ENCODE results near the gene RB1.

RB1 gene

GRCh38 chr13:48515732-48516131 is 212.2 kb downstream of the RB1 start:
- Histone ChIP-seq H3K4me1 (no peaks in the 10 kb centered on the region), H3K4me3 (ENCODE audit: low read depth, low read length) (no peak overlapping the region), H3K27me3 (no peaks in the 10 kb centered on the region), H3K36me3 (no peaks in the 10 kb centered on the region), H3K9me3 (no peaks in the 10 kb centered on the region)
- TF ChIP-seq CTCF (IDR thresholded peaks at IDR 0.05; ENCODE audit: low read depth, low read length), result no peak
- no peak for DNase-seq

GRCh38 chr13:48518083-48518482 is 214.5 kb downstream of the RB1 start:
- TF ChIP-seq CTCF (IDR thresholded peaks at IDR 0.05; ENCODE audit: low read depth, low read length), result no peak
- Histone ChIP-seq H3K27me3 (no peaks in the 10 kb centered on the region), H3K4me1 (no peaks in the 10 kb centered on the region), H3K9me3 (no peaks in the 10 kb centered on the region), H3K4me3 (ENCODE audit: low read depth, low read length) (no peak overlapping the region), H3K36me3 (no peaks in the 10 kb centered on the region)
- DNase-seq, result no peak

- H3K27me3 ChIP-seq, result no peaks in the 10 kb centered on the region
Measured at GRCh38 chr13:48526286-48526685, 222.7 kb downstream of the RB1 start.

GRCh38 chr13:48527955-48528354 is 224.4 kb downstream of the RB1 start:
- no peak overlapping the region for H3K4me3 ChIP-seq (ENCODE audit: low read depth, low read length)
- no peaks in the 10 kb centered on the region for H3K36me3 ChIP-seq
- no peaks in the 10 kb centered on the region for H3K27me3 ChIP-seq
- 0 out of 2 replicates have a peak, but pooled peaks cover 4% of the 10 kb centered on the region for H3K4me1 ChIP-seq
- TF ChIP-seq CTCF (IDR thresholded peaks at IDR 0.05; ENCODE audit: low read depth, low read length), result no peak
- DNase-seq, result no peak
- H3K9me3 ChIP-seq, result no peaks in the 10 kb centered on the region

More at GRCh38 chr13:48526286-48526685, 222.7 kb downstream of the RB1 start:
- H3K4me1 ChIP-seq, result no peaks in the 10 kb centered on the region
- no peak for DNase-seq
- no peaks in the 10 kb centered on the region for H3K9me3 ChIP-seq
- no peak for TF ChIP-seq CTCF (IDR thresholded peaks at IDR 0.05; ENCODE audit: low read depth, low read length)
- no peaks in the 10 kb centered on the region for H3K36me3 ChIP-seq
- H3K4me3 ChIP-seq (ENCODE audit: low read depth, low read length), result no peak overlapping the region

- Histone ChIP-seq H3K9me3 (no peaks in the 10 kb centered on the region), H3K4me3 (ENCODE audit: low read depth, low read length) (no peak overlapping the region), H3K36me3 (no peaks in the 10 kb centered on the region), H3K4me1 (peaks cover 10% of the 10 kb centered on the region; the same call in 1 of the 2 replicates), H3K27me3 (no peaks in the 10 kb centered on the region)
- no peak for TF ChIP-seq CTCF (IDR thresholded peaks at IDR 0.05; ENCODE audit: low read depth, low read length)
- no peak for DNase-seq
Measured at GRCh38 chr13:48528720-48529119, 225.2 kb downstream of the RB1 start.

GRCh38 chr13:48530833-48531232 is 227.3 kb downstream of the RB1 start:
- no peak for DNase-seq
- no peaks in the 10 kb centered on the region for H3K9me3 ChIP-seq
- peaks cover 11% of the 10 kb centered on the region; the same call in 1 of the 2 replicates for H3K4me1 ChIP-seq
- no peaks in the 10 kb centered on the region for H3K36me3 ChIP-seq
- no peak for TF ChIP-seq CTCF (IDR thresholded peaks at IDR 0.05; ENCODE audit: low read depth, low read length)
- H3K4me3 ChIP-seq (ENCODE audit: low read depth, low read length), result no peak overlapping the region
- H3K27me3 ChIP-seq, result no peaks in the 10 kb centered on the region
